Smooth muscle cell (in vitro differentiated cells): ENCODE measurements around the gene CETN2. TPM values are rescaled to one million over a fixed set of nuclear protein-coding genes. Genes with fewer than 3 reads are reported as not detected.

Source experiments
- polyA plus RNA-seq: library from polyadenylated mRNA; unstranded; fragments of >200 nt; fragmentation: Nextera tagmentation; extraction: Ambion mirVana; gene quantifications from 2 replicates; pipeline ENCODE4 v1.2.1, GENCODE V29; 2016
- total RNA-seq: library from RNA; depleted of rRNA; stranded (reverse); fragments of >200 nt; gene quantifications from 2 replicates; pipeline ENCODE4 v1.2.3, GENCODE V29; 2014

Gene CETN2
- total and polyA plus RNA-seq, 2 experiments from 2014 or later: 58.3 to 60.7 TPM

Other genes starting within 250 kb of the CETN2 start
- 2.6 and 2.7 TPM in 2 replicates for gene GABRQ, start 192.9 kb downstream of the CETN2 start, total RNA-seq
- gene GABRQ, start 192.9 kb downstream of the CETN2 start, polyA plus RNA-seq: 1.3 and 1.7 TPM in 2 replicates
- gene MAGEA3, start 132.0 kb downstream of the CETN2 start, total RNA-seq: not detected in 2 replicates
- not detected in 2 replicates for gene MAGEA3, start 132.0 kb downstream of the CETN2 start, polyA plus RNA-seq
- not detected in 2 replicates for gene CSAG2, start 121.5 kb downstream of the CETN2 start, total RNA-seq
- gene CSAG2, start 121.5 kb downstream of the CETN2 start, polyA plus RNA-seq: not detected in 2 replicates
- gene MAGEA2B, start 116.1 kb downstream of the CETN2 start, total RNA-seq: not detected in 2 replicates
- 0.54 TPM in 1 of 2 replicates, not detected in the other for gene MAGEA2B, start 116.1 kb downstream of the CETN2 start, polyA plus RNA-seq
- not detected in 2 replicates for gene CSAG1, start 97.0 kb downstream of the CETN2 start, total RNA-seq
- not detected in 2 replicates for gene CSAG1, start 97.0 kb downstream of the CETN2 start, polyA plus RNA-seq
- not detected in 2 replicates for gene MAGEA12, start 97.0 kb downstream of the CETN2 start, total RNA-seq
- gene MAGEA12, start 97.0 kb downstream of the CETN2 start, polyA plus RNA-seq: not detected in 2 replicates
- gene MAGEA2, start 76.9 kb downstream of the CETN2 start, total RNA-seq: not detected in 2 replicates
- gene MAGEA2, start 76.9 kb downstream of the CETN2 start, polyA plus RNA-seq: not detected in 2 replicates
- gene CSAG3, start 71.5 kb downstream of the CETN2 start, total RNA-seq: not detected in 2 replicates
- gene CSAG3, start 71.5 kb downstream of the CETN2 start, polyA plus RNA-seq: 0.32 TPM in 1 of 2 replicates, not detected in the other
- gene MAGEA6, start 61.1 kb downstream of the CETN2 start, total RNA-seq: not detected in 2 replicates
- not detected in 2 replicates for gene MAGEA6, start 61.1 kb downstream of the CETN2 start, polyA plus RNA-seq
- gene NSDHL, start 306 bp upstream of the CETN2 start, total RNA-seq: 20.5 and 20.9 TPM in 2 replicates
- 34.1 and 36.4 TPM in 2 replicates for gene NSDHL, start 306 bp upstream of the CETN2 start, polyA plus RNA-seq
- gene ZNF185, start 67.3 kb upstream of the CETN2 start, total RNA-seq: 11.8 and 12.3 TPM in 2 replicates
- 7.2 and 17.5 TPM in 2 replicates for gene ZNF185, start 67.3 kb upstream of the CETN2 start, polyA plus RNA-seq
- not detected in 2 replicates for gene PNMA5, start 163.4 kb upstream of the CETN2 start, total RNA-seq
- gene PNMA5, start 163.4 kb upstream of the CETN2 start, polyA plus RNA-seq: not detected in 2 replicates
- 1.1 and 2.8 TPM in 2 replicates for gene PNMA3, start 225.7 kb upstream of the CETN2 start, total RNA-seq
- 3.9 and 6.0 TPM in 2 replicates for gene PNMA3, start 225.7 kb upstream of the CETN2 start, polyA plus RNA-seq
- 1.3 and 3.7 TPM in 2 replicates for gene PNMA6A, start 241.7 kb upstream of the CETN2 start, total RNA-seq
- gene PNMA6A, start 241.7 kb upstream of the CETN2 start, polyA plus RNA-seq: 2.8 and 7.6 TPM in 2 replicates